Retina (tissue), 1 donor: ENCODE results near the gene MYH14.
"Not testable (repeated sequence)": the region's sequence is repeated elsewhere in the genome, so short reads cannot be mapped to it uniquely, and the experiment has no call there.

Experiments
- DNase-seq: peaks from one replicate; pipeline ENCODE4 v3.0.0-alpha.2; 2016

Gene MYH14

DNA sequence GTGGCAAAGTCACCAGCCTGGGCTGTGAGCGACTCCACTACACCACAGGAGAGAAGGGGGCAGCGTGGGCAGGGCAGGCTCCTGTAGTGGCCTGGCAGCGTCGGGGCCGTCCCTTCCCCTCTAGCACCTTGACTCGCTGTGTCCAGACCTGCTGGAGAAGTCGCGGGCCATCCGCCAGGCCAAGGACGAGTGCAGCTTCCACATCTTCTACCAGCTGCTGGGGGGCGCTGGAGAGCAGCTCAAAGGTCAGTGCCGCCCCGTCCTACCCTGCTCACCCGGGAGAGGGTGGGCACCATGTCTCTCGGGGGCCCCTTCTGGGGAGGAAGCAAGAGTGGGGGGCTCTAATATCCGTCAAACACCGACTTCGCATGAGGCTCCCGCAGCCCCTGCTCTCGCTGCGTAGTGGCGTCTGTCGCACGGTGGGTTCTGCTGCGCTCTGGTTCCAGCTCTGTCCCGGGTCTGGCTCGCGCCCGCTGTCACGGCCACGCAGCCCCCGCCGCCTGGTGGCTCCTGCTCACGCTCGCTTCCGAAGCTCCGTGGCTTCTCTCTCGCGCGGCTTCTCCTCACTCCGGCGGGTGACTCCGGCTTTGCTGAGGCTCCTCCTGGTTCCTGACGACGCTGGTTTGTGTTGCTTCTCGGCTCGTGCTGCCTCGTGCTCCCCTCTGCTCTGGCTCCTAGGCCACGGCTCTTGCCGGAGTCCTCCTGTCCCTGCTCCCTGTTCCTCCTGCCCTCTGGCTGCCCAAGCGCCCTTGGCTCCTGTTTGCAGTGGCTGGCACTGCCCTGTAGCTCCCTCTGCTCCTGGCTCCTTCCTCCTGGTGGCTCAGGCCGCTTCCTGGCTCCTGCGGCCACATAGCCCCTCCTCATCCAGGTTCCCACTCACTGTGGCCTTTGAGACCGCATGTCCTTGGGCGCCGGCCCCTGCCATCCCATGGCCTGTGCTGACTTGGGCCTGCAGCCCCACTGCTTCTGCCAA is 27.2 kb downstream of the MYH14 start:
- no peak for DNase-seq

DNA sequence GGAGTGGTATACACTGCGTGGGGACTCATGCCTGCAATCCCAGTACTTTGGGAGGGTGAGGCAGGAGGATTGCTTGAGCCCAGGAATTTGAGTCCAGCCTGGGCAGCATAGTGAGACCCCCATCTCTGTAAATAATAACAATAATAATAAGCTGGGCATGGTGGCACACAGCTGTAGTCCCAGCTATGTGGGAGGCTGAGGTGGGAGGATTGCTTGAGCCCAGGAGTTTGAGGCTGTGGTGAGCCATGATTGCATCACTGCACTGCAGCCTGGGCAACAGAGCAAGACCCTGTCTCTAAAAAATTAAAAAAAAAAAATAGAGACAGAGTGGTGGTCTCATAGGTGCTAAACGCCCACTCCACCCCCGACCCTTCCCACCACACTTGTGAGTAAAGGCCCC is 28.0 kb downstream of the MYH14 start:
- DNase-seq, result not testable (repeated sequence)

DNA sequence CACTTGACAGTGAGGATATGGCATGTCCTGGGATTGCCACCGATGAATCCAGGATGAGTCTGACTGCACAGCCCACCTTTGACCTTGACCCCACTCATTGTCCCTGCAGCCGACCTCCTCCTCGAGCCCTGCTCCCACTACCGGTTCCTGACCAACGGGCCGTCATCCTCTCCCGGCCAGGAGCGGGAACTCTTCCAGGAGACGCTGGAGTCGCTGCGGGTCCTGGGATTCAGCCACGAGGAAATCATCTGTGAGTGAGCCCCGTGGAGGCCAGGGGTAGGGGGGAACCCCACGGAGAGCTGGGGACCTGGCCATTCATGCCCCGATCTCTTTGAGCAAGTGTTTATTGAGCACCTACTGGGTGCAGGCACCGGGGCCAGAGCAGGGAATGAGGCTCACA is 28.4 kb downstream of the MYH14 start:
- DNase-seq, result no peak

DNA sequence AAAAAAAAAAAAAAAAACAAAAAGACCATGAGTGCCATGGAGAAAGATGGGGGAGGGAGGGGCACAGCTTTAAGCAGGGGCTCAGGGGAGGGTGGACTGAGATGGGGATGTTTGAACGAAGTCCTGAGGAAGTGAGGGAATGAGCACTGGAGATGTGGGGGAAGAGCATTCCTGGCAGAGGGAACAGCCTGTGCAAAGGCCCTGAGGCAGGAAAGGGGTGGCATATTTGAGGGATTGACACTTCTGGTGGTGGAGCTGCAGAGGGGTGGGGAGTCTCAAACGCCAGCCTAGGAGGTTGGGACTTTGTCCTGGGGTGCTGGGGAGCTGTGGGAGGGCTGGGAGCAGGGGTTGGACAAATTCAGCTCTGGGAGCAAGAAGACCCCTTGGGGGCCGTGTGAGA is 29.2 kb downstream of the MYH14 start:
- no peak for DNase-seq

DNA sequence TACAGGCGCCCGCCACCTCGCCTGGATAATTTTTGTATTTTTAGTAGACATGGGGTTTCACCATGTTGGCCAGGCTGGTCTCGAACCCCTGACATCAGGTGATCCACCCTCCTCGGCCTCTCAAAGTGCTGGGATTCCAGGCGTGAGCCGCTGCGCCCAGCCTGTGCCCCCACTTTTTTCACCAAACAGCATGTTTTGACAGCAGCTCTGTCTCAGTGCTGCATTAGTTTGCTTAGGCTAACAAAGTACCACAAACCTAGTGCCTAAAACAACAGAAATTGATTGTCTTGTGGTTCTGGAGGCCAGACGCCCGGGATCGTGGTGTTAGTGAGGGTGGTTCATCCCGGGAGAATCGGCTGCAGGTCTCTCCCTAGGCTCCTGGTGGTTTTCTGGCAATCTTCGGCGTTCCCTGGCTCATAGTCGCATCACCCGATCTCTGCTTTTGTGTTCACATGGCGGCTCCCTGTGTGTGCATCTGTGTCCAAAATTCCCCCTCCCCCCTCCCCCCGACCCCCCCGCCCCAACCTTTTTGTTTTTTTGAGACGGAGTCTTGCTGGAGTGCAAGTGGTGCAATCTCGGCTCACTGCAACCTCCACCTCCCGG is 30.0 kb downstream of the MYH14 start:
- peak; percentile 18 for DNase-seq

DNA sequence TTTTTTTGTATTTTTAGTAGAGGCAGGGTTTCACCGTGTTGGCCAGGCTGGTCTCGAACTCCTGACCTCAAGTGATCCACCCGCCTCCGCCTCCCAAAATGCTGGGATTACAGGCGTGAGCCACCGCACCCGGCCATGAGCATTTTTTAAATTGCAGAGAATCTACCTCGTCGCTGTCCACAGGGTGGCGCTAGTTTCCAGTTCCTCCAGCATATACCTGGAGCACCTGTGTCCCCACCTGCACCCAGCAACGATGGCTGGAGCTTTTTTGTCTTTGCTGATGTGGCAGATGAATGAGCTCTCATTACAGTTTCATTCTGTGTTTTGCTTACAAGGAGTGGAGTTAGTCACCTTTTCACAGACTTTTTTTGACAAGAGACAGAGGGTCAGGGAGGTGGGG is 34.1 kb downstream of the MYH14 start:
- not testable (repeated sequence) for DNase-seq

DNA sequence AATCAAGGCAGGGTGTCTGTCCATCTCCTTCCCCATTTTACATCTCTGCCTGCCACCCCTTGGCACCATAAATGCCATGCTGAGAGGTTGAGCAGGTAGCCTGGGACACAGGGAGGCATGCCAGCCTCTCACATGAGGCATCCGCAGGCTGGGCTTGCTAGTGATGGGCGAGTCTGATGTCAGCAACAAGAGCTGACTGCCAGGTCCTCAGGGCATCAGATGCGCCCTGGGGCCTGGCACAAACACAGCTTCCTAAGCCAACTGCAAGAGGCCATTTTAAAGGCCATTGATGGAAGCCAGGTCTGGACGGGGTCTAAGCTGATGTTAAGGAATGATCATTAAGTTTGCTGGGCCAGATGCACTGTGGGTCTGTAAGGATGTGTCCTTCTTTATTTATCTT is 34.6 kb downstream of the MYH14 start:
- DNase-seq, result no peak

DNA sequence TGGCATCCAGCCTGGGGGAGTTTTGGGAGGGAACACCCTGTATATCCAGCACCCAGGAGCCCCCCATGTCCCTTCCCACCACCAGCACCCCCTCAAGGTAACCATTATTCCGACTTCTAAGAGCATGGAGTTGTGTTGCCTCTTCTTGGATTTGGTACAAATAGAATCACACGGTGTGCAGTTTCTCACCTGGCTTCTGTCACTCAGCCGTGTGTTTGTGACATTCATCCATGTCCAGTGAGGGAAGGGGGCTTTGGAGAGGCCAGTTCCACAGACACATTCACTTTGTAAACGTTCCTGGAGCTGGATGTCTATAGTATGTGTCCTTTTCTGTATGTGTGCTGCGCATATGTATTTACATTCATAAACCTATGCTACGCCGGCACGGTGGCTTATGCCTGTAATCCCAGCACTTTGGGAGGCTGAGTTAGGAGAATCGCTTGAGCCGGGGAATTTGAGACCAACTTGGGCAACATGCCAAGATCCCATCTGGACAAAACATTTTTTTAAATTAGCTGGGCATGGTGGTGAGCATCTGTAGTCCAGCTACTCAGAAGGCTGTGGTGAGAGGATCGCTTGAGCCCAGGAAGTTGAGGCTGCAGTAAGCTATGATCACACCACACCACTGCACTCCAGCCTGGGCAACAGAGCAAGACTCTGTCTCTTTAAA is 36.6 kb downstream of the MYH14 start:
- DNase-seq, result no peak

DNA sequence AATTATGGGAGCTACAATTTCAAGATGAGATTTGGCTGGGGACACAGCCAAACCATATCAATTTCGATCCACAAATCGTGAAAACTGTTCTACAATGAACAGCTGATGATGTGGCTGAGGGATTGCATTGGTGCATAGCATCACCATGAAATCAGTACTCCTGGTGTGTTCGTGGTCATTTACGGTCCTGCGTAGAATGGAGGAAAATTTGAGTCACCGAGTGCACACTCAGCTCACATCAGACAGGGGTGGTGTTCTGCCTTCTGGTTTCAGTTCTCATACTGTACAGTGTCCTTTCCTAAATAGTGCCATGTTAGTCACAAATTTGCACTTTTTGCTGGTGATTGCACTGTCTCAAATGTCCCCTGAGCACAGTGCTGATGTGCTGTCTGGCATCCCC is 39.2 kb downstream of the MYH14 start:
- DNase-seq, result no peak

DNA sequence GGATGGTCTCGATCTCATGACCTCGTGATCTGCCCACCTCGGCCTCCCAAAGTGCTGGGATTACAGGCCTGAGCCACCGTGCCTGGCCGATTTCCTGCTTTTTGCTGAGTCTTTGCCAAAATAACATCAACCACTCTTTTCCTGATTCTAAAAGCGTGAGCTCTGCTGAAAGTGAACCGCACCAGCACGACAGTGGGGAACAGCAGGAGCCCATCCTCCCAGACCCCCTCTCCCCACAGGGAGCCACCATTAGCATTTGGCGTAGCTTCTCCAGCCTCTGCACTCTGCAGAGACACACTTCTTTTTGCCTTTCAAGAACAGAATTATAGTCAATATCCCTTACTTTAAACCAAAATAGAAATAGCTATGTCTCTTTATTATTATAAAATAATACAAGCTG is 41.3 kb downstream of the MYH14 start:
- DNase-seq, result no peak

DNA sequence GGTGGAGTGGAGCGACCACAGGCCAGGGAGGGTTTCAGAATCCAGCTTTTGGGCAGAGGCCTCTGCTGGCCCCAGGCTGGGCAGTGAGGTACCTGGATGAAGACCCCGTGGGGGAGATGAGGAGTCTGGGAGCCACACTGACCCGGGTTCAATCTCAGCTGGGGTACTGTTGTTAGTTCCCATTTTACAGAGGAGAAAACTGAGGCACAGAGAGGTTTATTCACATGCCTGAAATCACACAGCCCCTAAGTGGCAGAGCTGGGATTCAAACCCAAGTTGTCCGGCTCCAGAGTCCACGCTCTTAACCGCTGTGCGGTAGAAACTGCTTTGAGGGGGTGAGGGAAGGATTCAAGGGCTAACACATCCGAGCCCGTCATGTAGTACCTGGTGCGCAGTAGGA is 45.0 kb downstream of the MYH14 start:
- DNase-seq, result no peak

DNA sequence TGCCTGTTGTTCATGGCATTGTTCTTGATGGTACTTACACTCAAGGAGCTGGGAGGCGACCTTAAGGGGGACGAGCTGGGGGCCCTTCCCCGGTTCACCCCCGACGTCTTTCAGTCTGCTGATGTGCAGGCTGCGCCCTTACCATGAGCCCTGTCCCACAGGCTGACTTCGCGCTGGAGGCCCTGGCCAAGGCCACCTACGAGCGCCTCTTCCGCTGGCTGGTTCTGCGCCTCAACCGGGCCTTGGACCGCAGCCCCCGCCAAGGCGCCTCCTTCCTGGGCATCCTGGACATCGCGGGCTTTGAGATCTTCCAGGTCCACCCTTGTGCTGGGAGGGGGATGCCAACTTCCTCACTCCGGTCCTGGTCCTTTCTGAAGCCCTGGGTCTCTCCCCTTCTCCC is 45.4 kb downstream of the MYH14 start:
- DNase-seq, result no peak

DNA sequence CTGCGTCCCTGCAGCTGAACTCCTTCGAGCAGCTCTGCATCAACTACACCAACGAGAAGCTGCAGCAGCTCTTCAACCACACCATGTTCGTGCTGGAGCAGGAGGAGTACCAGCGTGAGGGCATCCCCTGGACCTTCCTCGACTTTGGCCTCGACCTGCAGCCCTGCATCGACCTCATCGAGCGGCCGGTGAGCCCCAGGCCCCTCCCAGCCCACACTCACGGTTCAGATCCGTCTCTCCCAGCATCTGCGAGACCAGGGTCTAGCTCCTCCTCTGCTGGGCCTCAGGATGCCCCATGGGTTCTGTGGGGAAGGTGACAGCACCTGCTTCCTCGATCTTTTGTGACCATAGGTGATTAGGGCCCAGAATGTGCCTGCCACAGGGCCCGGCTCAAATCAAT is 46.2 kb downstream of the MYH14 start:
- DNase-seq, result no peak

DNA sequence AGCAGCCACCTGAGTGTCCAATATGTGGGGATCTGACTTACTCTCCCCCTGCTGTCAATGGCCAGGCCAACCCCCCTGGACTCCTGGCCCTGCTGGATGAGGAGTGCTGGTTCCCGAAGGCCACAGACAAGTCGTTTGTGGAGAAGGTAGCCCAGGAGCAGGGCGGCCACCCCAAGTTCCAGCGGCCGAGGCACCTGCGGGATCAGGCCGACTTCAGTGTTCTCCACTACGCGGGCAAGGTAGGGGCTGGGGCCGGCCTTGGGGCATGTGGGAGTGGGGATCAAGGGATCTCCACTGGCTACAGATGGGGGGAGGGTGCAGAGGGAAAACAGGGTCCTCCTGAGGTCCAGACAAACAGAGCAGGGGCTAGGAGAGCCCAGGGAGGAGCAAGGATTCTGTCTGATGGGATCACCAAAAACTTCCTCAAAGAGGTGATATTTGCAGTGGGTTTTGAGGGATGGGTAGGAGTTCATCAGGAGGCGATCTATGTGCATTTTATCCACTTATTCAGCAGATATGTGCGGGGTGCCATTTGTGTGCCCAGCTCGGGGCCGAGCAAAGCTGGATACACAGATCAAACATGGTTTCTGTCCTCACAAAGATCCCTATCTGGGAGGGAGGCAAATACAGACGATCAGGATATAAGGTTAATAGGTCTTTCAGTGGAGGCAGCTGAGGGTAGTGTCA is 47.2 kb downstream of the MYH14 start:
- no peak for DNase-seq

DNA sequence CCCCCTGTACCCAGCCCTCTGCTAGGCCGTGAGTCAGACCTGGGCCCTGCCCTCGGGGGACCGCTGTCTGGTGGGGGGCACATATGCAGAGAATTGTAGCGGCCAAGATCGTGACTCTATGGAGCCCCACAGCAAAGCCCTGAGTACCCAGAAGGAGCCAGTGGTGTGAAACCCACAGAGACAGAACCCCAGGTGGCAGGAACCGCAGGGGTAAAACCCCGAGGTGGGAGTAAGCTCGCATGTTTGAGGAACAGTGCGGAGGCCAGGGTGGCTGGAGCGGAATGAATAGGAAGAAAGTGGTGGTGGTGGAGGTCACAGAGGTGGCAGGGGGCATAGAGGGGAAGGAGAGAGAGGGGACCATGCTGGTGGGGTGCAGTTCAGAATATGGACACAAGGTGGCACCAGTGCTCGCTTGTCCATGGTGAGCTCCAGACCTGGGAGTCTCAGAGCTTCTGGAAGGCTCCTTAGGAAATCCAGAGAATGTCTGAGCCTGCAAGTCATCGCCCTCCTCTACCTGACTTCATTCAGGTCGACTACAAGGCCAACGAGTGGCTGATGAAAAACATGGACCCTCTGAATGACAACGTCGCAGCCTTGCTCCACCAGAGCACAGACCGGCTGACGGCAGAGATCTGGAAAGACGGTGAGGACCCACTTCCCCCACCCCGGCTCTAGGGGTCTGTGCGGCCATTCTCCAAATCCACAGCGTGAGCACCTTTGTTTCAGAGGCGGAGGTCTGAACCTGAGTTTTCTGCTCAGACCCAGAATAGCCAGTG is 48.9 kb downstream of the MYH14 start:
- DNase-seq, result no peak

DNA sequence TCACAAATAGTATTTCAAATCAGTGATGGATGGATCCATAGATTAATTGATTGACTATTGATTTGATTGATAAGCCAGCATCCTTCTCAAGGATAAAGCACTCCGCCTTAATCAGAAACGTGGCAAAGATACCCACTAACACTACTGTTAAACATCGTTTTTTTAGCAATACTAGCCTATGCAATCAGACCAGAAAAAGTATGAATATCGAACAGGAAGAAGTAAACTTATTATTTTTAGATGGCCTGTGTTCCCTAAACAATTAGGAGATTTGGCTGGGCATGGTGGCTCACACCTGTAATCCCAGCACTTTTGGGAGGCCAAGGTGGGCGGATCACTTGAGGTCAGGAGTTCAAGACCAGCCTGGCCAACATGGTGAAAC is 49.5 kb downstream of the MYH14 start:
- no peak for DNase-seq

DNA sequence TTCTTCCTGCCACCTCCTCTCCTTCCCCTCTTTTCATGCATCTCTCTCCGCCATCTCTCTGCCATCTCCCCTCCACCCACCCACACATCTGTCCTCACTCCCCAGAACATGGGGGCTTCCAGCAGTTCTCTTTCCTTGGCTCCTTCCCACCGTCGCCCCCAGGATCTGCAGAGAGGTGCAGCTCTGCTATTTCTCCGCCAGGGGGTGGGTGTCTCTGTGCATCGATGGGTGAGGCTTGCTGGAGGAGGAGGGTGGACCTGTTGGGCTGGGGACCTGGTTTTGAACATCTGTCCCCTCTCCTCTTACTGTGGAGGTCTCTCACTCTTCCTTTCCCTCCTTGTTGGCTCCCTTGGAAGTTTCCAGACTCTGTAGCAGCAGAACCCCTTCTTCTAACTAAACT is 51.7 kb downstream of the MYH14 start:
- DNase-seq, result no peak

DNA sequence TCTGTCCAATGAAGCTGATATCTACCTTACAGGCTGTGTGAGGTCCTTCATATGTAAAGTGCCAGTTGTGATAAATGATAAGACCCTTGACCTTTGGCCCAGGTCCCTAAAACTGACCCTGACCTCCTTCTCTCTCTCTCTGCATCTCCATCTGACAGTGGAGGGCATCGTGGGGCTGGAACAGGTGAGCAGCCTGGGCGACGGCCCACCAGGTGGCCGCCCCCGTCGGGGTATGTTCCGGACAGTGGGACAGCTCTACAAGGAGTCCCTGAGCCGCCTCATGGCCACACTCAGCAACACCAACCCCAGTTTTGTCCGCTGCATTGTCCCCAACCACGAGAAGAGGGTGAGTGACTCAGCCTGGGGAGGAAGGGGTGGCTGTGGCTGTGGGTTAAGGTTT is 53.7 kb downstream of the MYH14 start:
- no peak for DNase-seq

DNA sequence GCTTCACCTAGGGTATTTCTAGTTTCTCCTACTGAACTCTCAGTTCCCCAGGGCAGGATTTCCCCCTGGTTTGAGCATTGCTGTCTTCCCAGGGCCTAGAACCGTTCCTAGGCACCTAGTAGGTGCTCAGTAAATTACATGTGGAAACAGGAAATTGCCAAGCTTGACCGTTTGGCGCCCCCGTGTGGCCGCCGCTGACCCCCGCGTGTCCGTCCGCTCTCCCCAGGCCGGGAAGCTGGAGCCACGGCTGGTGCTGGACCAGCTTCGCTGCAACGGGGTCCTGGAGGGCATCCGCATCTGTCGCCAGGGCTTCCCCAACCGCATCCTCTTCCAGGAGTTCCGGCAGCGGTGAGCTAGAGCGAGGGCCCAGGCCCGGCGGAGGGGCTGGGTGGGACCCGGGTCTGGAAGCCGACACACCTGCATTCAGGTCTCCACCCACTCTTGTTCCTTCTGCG is 55.5 kb downstream of the MYH14 start:
- peak; percentile 62 for DNase-seq

DNA sequence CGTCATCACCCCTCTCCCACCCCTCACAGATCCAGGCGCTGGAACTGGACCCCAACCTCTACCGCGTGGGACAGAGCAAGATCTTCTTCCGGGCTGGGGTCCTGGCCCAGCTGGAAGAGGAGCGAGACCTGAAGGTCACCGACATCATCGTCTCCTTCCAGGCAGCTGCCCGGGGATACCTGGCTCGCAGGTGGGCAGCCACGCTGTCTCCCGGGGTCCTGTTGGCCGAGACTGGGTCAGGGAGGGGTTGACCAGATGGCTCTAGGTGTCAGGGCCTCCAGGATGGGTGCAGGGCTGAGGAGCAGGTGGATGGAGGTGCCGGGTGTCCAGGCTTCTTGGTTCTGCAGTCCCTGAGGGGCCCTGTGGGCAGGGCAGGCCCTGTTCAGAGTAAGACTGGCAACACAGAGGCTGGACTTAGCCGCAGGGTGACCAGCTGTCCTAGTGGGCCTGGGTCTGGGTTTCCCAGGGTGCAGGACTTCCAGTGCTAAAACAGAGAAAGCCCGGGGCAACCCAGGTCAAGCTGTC is 58.1 kb downstream of the MYH14 start:
- DNase-seq, result no peak

DNA sequence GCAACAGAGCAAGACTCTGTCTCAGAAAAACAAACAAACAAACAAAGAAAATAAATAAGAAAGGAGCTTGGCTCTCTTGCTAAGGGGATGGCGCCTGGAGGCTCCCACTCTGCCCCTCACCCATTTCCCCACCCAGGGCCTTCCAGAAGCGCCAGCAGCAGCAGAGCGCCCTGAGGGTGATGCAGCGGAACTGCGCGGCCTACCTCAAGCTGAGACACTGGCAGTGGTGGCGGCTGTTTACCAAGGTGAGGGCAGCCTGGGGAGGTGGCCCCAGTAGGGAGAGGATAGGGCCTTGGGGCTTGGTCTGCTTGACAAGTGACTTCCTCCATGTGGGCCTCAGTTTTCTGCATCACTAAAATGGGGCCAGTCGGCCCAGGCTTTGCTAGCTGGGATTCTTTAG is 59.8 kb downstream of the MYH14 start:
- no peak for DNase-seq

DNA sequence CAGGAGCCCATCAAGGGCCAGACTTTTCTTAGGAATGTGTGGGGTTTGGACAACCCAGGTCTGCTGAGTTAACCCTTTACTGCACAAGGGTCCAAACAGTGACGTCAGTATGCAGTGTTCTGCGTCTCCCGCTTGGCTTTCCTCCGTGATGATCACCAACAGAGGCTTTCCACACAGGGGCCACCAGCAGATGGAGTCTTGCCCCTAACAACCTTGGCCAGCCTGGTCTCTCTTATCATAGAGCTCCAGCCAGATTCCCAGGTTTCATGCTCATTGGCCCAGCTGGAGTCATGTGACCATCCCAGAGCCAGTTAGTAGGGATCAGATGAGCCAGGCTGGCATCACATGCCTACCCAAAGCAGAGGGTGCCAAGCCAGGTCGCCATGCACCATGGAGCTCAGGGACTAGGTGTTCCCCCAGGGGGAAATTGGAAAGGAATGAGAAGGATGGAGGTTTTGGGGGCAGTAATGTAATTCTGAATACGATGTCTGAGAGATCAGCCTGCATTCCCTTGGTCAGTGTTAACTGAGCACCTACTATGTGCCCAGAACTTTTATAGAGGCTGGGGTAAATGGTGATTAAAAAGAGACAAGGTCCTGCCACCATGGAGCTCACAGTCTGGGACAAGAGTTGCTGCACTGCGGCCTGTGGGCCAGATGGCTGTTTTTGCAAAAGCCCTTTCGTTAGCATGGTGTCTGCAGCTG is 61.2 kb downstream of the MYH14 start:
- no peak for DNase-seq
